Prostate gland (tissue), 2 donors: ENCODE results near the gene NAA40.

Experiments
- CTCF ChIP-seq, 4 experiments: fragments of 200-600 bp in 2 of 4; fragments of 450-650 bp in 2 of 4; sonication (generic) in 2 of 4; IDR thresholded peaks; 1 replicate in 3 of 4; 2 replicates in 1 of 4; pipeline ENCODE4 v1.5.1; 2016 to 2019; ENCODE audit warnings: antibody characterized with exemption in 4 of 4, mild to moderate bottlenecking in 2 of 4, moderate library complexity in 2 of 4
- POLR2A ChIP-seq: fragments of 450-650 bp; IDR thresholded peaks from one replicate; pipeline ENCODE4 v1.6.1; 2016; ENCODE audit warnings: antibody characterized with exemption, mild to moderate bottlenecking

DNA sequence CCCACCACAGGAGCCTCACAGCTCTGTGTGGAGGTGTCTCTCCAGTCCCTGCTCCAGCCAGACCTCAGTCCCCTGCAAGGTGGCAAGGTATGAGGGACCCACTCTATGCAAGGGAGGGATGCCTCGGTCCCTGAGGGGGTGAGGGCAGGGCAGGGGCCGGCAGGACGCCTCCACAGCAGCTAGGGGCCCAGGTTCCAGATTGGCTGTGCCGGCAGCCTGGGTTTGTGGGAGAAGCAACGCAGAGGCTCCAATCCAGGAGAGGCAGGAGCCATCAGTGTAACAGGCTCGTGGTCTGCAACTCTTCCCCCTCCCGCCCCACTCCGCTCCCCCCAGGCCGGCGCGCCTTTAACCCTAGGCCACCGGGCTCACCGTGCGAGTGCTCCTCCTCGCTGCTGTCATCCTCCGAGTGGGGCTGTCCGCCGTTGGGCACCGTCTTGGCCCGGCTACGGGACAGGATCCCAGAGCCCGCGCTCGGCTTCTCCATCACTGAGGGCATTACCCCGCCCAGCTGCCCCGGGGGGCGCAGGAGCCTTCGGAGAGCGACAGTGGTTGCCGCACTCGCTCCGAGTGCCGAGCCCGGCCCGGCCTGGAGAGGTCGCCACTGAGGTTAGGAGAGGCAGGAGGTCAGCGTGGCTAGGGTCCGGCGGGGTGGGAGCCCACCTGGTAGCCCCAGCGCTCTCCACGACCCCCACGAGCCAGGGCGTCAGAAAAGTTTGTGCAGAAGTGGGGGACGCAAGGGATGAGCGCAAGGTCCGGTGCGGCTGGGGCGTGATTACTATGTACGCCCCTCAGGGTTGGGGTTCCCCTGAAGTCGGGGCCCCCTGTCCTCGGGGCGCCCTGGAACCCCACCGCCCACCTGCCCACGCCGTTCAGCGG, 22.6 kb upstream of the NAA40 start:
- peak in 2 of 4 experiments; percentile 26 to 50 for TF ChIP-seq CTCF (IDR thresholded peaks at IDR 0.05)
- no peak for TF ChIP-seq POLR2A
